IPS DF 4.7 (cell line): ENCODE data around the gene ATG4A.

Experiments used
- DNase-seq: peaks from one replicate; pipeline ENCODE4 v3.0.0-alpha.2; 2013; ENCODE audit warnings: low spot score; ENCODE audit errors: extremely low read depth

ATG4A gene

GRCh38 chrX:108122748-108123147 is 31.2 kb downstream of the ATG4A start:
- no peak for DNase-seq

- no peak for DNase-seq
Measured at GRCh38 chrX:108123591-108124366, 32.2 kb downstream of the ATG4A start.

- no peak for DNase-seq
Measured at GRCh38 chrX:108126661-108127060, 35.1 kb downstream of the ATG4A start.

- no peak for DNase-seq
Measured at GRCh38 chrX:108127152-108127551, 35.6 kb downstream of the ATG4A start.

GRCh38 chrX:108130889-108131288 is 39.3 kb downstream of the ATG4A start:
- DNase-seq: no peak

GRCh38 chrX:108131471-108131870 is 39.9 kb downstream of the ATG4A start:
- DNase-seq: no peak

GRCh38 chrX:108132034-108132433 is 40.5 kb downstream of the ATG4A start:
- no peak for DNase-seq

- no peak for DNase-seq
Measured at GRCh38 chrX:108132876-108133275, 41.3 kb downstream of the ATG4A start.

GRCh38 chrX:108134724-108135123 is 43.1 kb downstream of the ATG4A start:
- no peak for DNase-seq

- no peak for DNase-seq
Measured at GRCh38 chrX:108138814-108139702, 47.5 kb downstream of the ATG4A start.

GRCh38 chrX:108148524-108148923 is 56.9 kb downstream of the ATG4A start:
- no peak for DNase-seq

GRCh38 chrX:108156082-108156481 is 64.5 kb downstream of the ATG4A start:
- no peak for DNase-seq

- DNase-seq: no peak
Measured at GRCh38 chrX:108156934-108157466, 65.4 kb downstream of the ATG4A start.

GRCh38 chrX:108157628-108158027 is 66.0 kb downstream of the ATG4A start:
- DNase-seq: no peak

GRCh38 chrX:108159028-108159670 is 67.6 kb downstream of the ATG4A start:
- DNase-seq: no peak

GRCh38 chrX:108160309-108160708 is 68.7 kb downstream of the ATG4A start:
- no peak for DNase-seq

GRCh38 chrX:108162265-108162664 is 70.7 kb downstream of the ATG4A start:
- no peak for DNase-seq

GRCh38 chrX:108163333-108164082 is 71.9 kb downstream of the ATG4A start:
- no peak for DNase-seq

- no peak for DNase-seq
Measured at GRCh38 chrX:108165383-108166111, 74.0 kb downstream of the ATG4A start.

GRCh38 chrX:108167211-108167872 is 75.8 kb downstream of the ATG4A start:
- no peak for DNase-seq
